ENCODE results near the gene GRM1.
"Not testable (repeated sequence)": the region's sequence is repeated elsewhere in the genome, so short reads cannot be mapped to it uniquely, and the experiment has no call there.

The GRM1 gene

DNA sequence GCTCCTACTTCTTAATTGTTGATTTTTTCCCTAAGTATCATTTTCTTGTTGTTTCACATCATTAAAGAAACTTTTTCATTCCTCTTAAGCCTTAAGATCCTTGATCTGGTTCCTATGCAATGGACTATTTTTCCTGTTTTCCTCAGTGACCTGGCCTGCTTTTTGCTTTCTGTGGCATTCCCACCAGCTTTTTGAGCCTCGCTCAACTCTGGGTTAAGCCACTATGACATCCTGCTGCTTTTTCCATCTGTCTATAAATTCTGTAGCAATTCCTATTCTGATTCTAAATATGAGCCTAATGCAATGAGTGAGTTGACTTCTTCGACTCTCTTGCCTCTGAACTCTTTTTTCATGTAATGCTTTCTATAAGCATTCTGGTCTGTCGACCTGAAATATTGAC lies 160.3 kb downstream of the GRM1 start:
- no peak for DNase-seq (ENCODE audit: extremely low read depth in 1 of 2, low read depth in 1 of 2)

- DNase-seq (ENCODE audit: extremely low read depth in 1 of 2, low read depth in 1 of 2) = no peak
These were observed 161.7 kb downstream of the GRM1 start for GRCh38 chr6:146190581-146190980.

DNA sequence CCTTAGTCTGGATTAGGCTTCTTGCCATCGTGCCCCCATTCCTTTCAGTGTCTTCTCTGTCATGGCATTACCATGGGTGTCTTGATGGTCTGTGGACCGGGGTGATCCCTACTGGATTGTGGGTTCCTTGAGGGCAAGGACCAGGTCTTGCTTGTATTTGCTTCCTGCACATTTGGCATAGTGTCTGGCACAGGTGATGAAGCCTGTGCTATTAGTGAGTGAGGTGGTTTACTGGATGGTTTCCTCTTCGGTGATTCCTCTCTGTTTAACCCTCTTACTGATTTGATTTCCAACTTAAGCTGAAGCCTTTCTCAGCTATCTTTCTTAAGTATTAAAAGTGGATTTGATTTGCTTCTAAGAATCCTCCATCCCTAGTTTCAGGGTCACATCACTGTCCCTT lies 162.3 kb downstream of the GRM1 start:
- no peak for DNase-seq (ENCODE audit: extremely low read depth in 1 of 2, low read depth in 1 of 2)

DNA sequence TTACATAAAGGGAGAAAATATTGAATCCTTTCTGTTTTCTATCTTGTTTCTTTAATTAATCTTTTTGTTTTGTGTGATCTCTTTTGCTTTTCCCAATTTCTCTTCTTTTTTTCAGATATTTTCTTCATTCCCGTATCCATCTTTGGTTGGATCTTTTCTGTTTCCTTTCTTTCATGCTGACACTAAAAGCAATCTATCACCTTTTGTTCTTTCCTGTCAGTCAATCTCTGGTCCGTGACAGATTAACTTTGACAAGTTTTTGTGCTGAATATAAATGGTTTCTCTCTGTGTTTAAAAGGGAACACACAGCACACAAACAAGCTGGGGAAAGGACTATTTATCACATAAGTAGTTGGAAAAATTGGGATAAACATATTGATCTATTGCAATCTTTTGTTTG lies 162.8 kb downstream of the GRM1 start:
- DNase-seq (ENCODE audit: extremely low read depth in 1 of 2, low read depth in 1 of 2) = no peak

DNA sequence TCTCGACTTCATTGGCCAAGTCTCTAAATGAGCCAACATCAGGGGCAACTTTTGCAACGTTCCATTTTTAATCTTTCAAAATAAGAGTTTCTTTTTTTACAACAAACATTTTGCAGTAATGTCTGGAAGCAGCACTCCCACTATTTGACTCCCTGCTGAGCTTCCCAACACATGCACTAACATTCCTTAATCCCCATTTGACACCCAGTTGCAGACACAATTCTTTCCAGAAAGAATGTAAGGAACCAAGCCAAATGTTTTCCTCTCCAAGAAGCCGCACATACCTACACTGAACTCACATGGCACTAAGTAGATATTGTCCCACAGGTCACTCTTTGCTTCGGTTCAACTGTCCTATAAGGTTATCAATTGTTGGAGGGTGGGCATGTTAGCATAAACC lies 165.6 kb downstream of the GRM1 start:
- DNase-seq (ENCODE audit: extremely low read depth in 1 of 2, low read depth in 1 of 2) = no peak

- no peak for DNase-seq (ENCODE audit: extremely low read depth in 1 of 2, low read depth in 1 of 2)
These were observed 171.3 kb downstream of the GRM1 start for GRCh38 chr6:146200176-146200575.

GRCh38 chr6:146202570-146202969 lies 173.7 kb downstream of the GRM1 start:
- no peak for DNase-seq (ENCODE audit: extremely low read depth in 1 of 2, low read depth in 1 of 2)

GRCh38 chr6:146209942-146210341 lies 181.1 kb downstream of the GRM1 start:
- no peak for DNase-seq (ENCODE audit: extremely low read depth in 1 of 2, low read depth in 1 of 2)

DNA sequence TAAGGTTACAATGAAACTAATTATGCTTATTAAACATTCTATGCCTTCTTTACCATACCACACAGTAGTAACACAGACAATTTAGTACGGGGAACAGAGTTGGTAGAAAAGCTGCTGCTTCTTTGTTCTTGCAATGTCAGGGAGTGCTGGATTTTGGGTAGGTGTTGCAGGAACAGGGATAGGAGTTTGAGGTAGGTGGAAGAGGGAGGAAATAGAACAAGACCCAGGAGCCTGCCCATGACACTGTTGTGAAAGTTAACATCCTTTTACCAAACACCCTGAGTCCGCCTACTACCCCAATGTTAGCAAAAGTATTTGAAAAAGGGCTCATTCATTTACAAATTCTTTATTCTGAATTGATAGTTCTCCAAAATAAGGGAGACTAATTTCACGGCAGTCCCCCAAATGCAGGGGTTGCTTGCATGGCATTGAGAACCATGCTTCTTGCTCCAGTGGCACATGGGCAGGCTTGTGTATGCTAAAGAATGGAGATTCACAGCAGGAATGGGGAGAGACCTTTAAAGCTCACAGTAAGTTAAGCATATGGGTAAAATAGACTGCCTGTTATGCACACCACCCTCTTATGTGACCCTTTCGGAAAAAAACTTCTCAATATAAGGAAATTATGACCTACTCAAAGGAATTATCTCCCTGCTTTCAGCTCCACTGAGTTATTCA lies 181.7 kb downstream of the GRM1 start:
- DNase-seq (ENCODE audit: extremely low read depth in 1 of 2, low read depth in 1 of 2) = no peak

- DNase-seq (ENCODE audit: extremely low read depth in 1 of 2, low read depth in 1 of 2) = no peak
These were observed 182.8 kb downstream of the GRM1 start for GRCh38 chr6:146211646-146212045.

- no peak for DNase-seq (ENCODE audit: extremely low read depth in 1 of 2, low read depth in 1 of 2)
These were observed 183.9 kb downstream of the GRM1 start for GRCh38 chr6:146212781-146213180.

DNA sequence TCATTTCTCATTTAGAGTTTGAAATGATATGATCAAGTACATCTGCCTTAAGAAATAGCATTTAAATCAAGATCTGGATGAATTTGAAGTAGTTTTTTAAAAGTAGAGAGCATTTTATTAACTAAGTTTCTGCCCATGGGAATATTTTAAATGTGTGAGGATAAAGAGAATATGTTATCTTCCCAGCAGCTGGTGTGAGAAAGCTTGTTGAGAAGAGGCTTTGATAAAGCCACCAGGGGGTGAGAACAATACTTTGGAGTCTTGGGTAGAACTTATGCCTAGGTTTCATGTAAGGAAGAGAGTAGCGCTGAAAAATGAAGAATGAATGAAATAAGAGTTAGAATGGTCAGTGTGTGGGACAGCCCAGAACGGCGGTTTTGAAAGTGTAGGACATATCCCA lies 190.2 kb downstream of the GRM1 start:
- no peak for DNase-seq (ENCODE audit: extremely low read depth in 1 of 2, low read depth in 1 of 2)

- no peak for DNase-seq (ENCODE audit: extremely low read depth in 1 of 2, low read depth in 1 of 2)
These were observed 195.6 kb downstream of the GRM1 start for GRCh38 chr6:146224449-146224848.

- DNase-seq (ENCODE audit: extremely low read depth in 1 of 2, low read depth in 1 of 2) = no peak
These were observed 196.1 kb downstream of the GRM1 start for GRCh38 chr6:146224988-146225387.

- DNase-seq (ENCODE audit: extremely low read depth in 1 of 2, low read depth in 1 of 2) = no peak
These were observed 211.5 kb downstream of the GRM1 start for GRCh38 chr6:146240322-146240721.

GRCh38 chr6:146240807-146241206 lies 211.9 kb downstream of the GRM1 start:
- DNase-seq (ENCODE audit: extremely low read depth in 1 of 2, low read depth in 1 of 2) = no peak

GRCh38 chr6:146243646-146244045 lies 214.8 kb downstream of the GRM1 start:
- DNase-seq (ENCODE audit: extremely low read depth in 1 of 2, low read depth in 1 of 2) = not testable (repeated sequence)

GRCh38 chr6:146244630-146245143 lies 215.8 kb downstream of the GRM1 start:
- DNase-seq (ENCODE audit: extremely low read depth in 1 of 2, low read depth in 1 of 2) = no peak

DNA sequence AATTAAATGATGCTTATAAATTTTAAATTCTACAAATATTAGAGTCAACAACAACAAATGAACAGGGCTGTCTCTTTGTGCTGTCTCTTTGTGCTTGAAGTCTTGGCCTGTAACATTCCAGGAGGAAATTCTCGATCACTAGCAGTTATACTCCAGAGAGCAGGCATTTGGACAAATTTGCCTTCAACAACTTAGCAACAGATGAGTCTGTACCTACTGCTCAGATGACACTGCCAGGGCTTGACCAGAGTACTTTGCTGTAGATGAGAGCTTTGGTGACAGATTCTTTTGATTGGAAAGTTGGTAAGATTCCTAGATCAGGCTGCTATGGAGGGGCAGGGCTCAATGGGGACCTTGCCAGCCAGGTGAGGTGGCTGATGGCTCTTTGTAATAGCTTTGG lies 217.2 kb downstream of the GRM1 start:
- no peak for DNase-seq (ENCODE audit: extremely low read depth in 1 of 2, low read depth in 1 of 2)

GRCh38 chr6:146253691-146254090 lies 224.8 kb downstream of the GRM1 start:
- no peak for DNase-seq (ENCODE audit: extremely low read depth in 1 of 2, low read depth in 1 of 2)

GRCh38 chr6:146258206-146258605 lies 229.3 kb downstream of the GRM1 start:
- no peak for DNase-seq (ENCODE audit: extremely low read depth in 1 of 2, low read depth in 1 of 2)

DNA sequence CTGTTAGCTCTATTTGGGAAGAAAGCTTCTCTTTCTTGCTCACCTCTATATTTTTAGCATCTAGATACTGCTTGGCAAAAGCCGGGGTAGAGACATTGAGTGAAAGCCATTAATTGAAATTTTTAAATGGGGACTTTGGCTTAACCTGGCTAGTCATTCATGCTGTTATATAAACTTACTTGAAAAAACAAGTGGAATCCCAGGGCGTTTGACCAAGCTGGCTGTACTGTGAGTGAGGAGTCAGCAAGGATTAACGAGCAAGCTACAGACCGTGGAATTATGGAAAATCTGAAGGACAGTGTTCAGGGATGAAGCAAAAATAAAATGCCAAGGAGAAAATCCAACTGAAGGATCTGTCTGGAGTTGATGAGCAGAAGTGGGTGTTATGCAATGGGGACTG lies 232.0 kb downstream of the GRM1 start:
- no peak for DNase-seq (ENCODE audit: extremely low read depth in 1 of 2, low read depth in 1 of 2)

GRCh38 chr6:146265056-146265455 lies 236.2 kb downstream of the GRM1 start:
- DNase-seq (ENCODE audit: extremely low read depth in 1 of 2, low read depth in 1 of 2) = no peak
